ENCODE results near the gene ACP3.
"Not testable (repeated sequence)": the region's sequence is repeated elsewhere in the genome, so short reads cannot be mapped to it uniquely, and the experiment has no call there.

Gene ACP3

GRCh38 chr3:132352556-132353143 lies 35.4 kb downstream of the ACP3 start:
- in situ Hi-C loops (cut with HindIII; ENCODE audit: low pct_unique_long_range_greater_than_20kb, low sequenced_read_pairs): no loop called here
- peak; percentile 28 to 82 for DNase-seq (ENCODE audit: low read depth in 1 of 2, low spot score in 1 of 2)

GRCh38 chr3:132354916-132355702 lies 37.9 kb downstream of the ACP3 start:
- DNase-seq (ENCODE audit: low read depth in 1 of 2, low spot score in 1 of 2): no peak
- in situ Hi-C loops (cut with HindIII; ENCODE audit: low pct_unique_long_range_greater_than_20kb, low sequenced_read_pairs): no loop called here

More at GRCh38 chr3:132352556-132353143, 35.4 kb downstream of the ACP3 start:
- TF ChIP-seq JUND (IDR thresholded peaks at IDR 0.05; ENCODE audit: low read depth): no peak

DNA sequence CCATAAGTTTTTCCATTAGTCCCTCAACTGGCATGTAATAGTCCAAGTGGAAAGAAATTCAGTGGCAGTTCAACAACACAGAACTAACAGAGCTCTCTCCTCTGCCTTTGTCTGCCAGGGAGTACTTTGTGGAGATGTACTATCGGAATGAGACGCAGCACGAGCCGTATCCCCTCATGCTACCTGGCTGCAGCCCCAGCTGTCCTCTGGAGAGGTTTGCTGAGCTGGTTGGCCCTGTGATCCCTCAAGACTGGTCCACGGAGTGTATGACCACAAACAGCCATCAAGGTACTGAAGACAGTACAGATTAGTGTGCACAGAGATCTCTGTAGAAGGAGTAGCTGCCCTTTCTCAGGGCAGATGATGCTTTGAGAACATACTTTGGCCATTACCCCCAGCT lies 39.4 kb downstream of the ACP3 start:
- in situ Hi-C loops (cut with HindIII; ENCODE audit: low pct_unique_long_range_greater_than_20kb, low sequenced_read_pairs): no loop called here
- no peak for TF ChIP-seq JUND (IDR thresholded peaks at IDR 0.05; ENCODE audit: low read depth)
- DNase-seq (ENCODE audit: low read depth in 1 of 2, low spot score in 1 of 2): no peak

More at GRCh38 chr3:132354916-132355702, 37.9 kb downstream of the ACP3 start:
- TF ChIP-seq JUND (IDR thresholded peaks at IDR 0.05; ENCODE audit: low read depth): no peak

DNA sequence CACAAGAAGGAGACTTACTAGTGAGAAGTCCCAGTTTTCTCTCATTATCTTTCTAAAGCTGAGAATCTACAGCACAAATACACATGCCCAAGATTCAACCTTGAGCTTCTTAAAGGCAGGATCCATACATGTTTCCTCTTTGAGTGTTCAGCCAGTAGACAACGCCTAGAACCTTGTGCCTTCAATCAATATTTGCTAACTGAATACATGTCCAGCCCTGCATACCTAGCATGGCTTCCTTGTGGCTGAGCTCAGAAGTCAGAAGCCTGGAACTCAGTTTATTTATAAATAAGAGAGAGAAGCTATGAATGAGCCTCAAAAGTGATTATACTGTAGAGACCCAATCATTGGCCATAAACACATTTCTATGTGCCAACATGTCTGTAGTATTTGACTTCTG lies 43.5 kb downstream of the ACP3 start:
- no peak for TF ChIP-seq JUND (IDR thresholded peaks at IDR 0.05; ENCODE audit: low read depth)
- DNase-seq (ENCODE audit: low read depth in 1 of 2, low spot score in 1 of 2): peak in 1 of 2 experiments; percentile 59
- in situ Hi-C loops (cut with HindIII; ENCODE audit: low pct_unique_long_range_greater_than_20kb, low sequenced_read_pairs): no loop called here

- in situ Hi-C loops (cut with HindIII; ENCODE audit: low pct_unique_long_range_greater_than_20kb, low sequenced_read_pairs): no loop called here
- no peak for TF ChIP-seq JUND (IDR thresholded peaks at IDR 0.05; ENCODE audit: low read depth)
- no peak for DNase-seq (ENCODE audit: low read depth in 1 of 2, low spot score in 1 of 2)
These were observed 45.1 kb downstream of the ACP3 start for GRCh38 chr3:132362329-132362728.

DNA sequence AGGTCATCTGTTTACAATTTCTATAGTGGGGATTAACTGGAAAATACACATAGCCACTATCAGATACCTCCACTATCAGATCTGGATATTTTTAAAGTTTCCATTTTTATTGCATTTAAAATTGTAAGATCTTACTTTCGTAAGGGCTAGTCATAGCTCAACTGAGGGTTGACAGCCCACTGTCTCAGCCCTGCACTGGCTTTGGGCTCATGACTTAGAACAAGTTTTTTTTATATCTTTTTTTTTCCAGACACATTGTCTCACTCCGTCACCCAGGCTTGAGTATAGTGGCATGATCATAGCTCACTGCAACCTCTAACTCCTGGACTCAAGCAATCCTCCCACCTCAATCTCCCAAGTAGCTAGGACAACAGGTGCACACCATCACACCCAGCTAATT lies 51.3 kb downstream of the ACP3 start:
- in situ Hi-C loops (cut with HindIII; ENCODE audit: low pct_unique_long_range_greater_than_20kb, low sequenced_read_pairs): no loop called here
- DNase-seq (ENCODE audit: low read depth in 1 of 2, low spot score in 1 of 2): no peak
- TF ChIP-seq JUND (IDR thresholded peaks at IDR 0.05; ENCODE audit: low read depth): no peak

DNA sequence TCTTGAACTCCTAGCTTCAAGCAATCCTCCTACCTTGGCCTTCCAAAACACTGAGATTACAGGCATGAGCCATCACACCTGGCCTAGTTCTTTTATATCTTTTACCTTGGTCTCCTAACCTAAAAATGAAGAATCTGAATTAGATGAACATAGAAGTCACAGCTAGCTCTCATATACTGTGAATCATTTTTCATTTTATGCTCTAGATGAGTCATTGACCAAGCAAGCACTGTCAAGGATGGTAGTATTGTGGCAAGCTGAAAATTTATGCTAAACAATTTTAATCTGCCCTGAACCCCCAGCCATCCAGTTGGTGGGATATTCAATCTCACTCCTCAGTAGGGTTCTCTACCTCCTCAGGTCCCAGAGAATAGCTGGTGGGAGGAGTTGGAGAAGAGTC lies 51.8 kb downstream of the ACP3 start:
- no peak for DNase-seq (ENCODE audit: low read depth in 1 of 2, low spot score in 1 of 2)
- TF ChIP-seq JUND (IDR thresholded peaks at IDR 0.05; ENCODE audit: low read depth): no peak
- in situ Hi-C loops (cut with HindIII; ENCODE audit: low pct_unique_long_range_greater_than_20kb, low sequenced_read_pairs): no loop called here

- DNase-seq (ENCODE audit: low read depth in 1 of 2, low spot score in 1 of 2); in situ Hi-C loops (cut with HindIII; ENCODE audit: low pct_unique_long_range_greater_than_20kb, low sequenced_read_pairs): not testable (repeated sequence)
These were observed 59.7 kb downstream of the ACP3 start for GRCh38 chr3:132376945-132377354.

- in situ Hi-C loops (cut with HindIII; ENCODE audit: low pct_unique_long_range_greater_than_20kb, low sequenced_read_pairs): no loop called here
- DNase-seq (ENCODE audit: low read depth in 1 of 2, low spot score in 1 of 2): no peak
- TF ChIP-seq JUND (IDR thresholded peaks at IDR 0.05; ENCODE audit: low read depth): no peak
These were observed 61.0 kb downstream of the ACP3 start for GRCh38 chr3:132378048-132378762.

- in situ Hi-C loops (cut with HindIII; ENCODE audit: low pct_unique_long_range_greater_than_20kb, low sequenced_read_pairs): no loop called here
- TF ChIP-seq JUND (IDR thresholded peaks at IDR 0.05; ENCODE audit: low read depth): no peak
- no peak for DNase-seq (ENCODE audit: low read depth in 1 of 2, low spot score in 1 of 2)
These were observed 61.6 kb downstream of the ACP3 start for GRCh38 chr3:132378846-132379245.

DNA sequence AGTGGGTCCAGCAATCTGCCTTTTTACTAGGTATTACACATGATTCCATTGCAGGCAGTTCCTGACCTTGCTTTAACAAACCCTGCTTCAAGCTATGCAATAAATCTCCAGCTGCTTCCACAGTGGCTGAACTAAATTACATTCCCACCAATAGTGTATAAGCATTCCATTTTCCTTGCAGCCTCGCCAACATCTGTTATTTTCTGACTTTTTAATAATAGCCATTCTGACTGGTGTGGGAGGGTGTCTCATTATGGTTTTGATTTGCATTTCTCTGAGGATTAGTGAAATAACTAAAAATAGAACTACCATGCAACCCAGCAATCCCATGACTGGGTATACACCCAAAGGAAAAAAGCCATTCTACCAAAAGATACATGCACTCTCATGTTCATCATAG lies 63.7 kb downstream of the ACP3 start:
- in situ Hi-C loops (cut with HindIII; ENCODE audit: low pct_unique_long_range_greater_than_20kb, low sequenced_read_pairs): no loop called here
- DNase-seq (ENCODE audit: low read depth in 1 of 2, low spot score in 1 of 2): no peak
- TF ChIP-seq JUND (IDR thresholded peaks at IDR 0.05; ENCODE audit: low read depth): no peak

DNA sequence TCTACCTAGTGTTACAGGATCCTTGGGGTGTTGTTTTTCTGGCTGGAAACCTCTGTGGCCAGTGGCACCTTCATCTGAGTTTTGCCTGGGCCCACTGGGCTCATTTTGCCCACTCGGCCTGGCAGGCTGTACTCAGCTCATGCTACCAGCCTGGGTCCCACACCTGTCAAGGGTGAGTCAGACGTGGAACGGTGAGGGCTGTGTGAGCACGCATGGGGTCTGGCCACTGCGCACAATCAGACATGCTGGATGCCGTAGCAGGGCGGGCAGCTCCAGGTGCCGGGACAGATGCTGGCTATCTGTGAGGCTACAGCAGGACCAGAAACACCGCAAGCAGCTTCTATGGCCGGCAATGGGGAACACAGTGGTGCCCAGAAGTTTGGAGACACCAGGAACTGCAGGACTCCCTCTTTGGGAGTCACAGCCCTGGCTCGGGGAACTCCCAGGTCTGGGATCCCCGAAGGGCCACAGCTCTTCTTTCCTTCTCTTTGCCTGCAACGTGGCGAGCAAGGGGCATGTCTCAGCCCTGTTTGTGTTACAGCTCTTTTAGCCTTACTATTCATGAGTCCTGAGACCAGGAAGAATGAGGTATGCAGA lies 64.2 kb downstream of the ACP3 start:
- no peak for DNase-seq (ENCODE audit: low read depth in 1 of 2, low spot score in 1 of 2)
- in situ Hi-C loops (cut with HindIII; ENCODE audit: low pct_unique_long_range_greater_than_20kb, low sequenced_read_pairs): no loop called here
- no peak for TF ChIP-seq JUND (IDR thresholded peaks at IDR 0.05; ENCODE audit: low read depth)

- in situ Hi-C loops (cut with HindIII; ENCODE audit: low pct_unique_long_range_greater_than_20kb, low sequenced_read_pairs): no loop called here
- no peak for DNase-seq (ENCODE audit: low read depth in 1 of 2, low spot score in 1 of 2)
- no peak for TF ChIP-seq JUND (IDR thresholded peaks at IDR 0.05; ENCODE audit: low read depth)
These were observed 65.1 kb downstream of the ACP3 start for GRCh38 chr3:132382267-132382666.

Data from T47D (cell line).